ENCODE measurements around the gene SMAD3. TPM values are rescaled to one million over a fixed set of nuclear protein-coding genes. Genes with fewer than 3 reads are reported as not detected.

The SMAD3 gene
- total RNA-seq, 2 experiments from 2014 or later, result 41.2 to 77.8 TPM

GRCh38 chr15:67197364-67197695 is 131.9 kb downstream of the SMAD3 start:
- Histone ChIP-seq H2AFZ (ENCODE audit: low read length) (no peak overlapping the region), H3K79me2 (ENCODE audit: insufficient read depth, low read depth, low read length) (no peaks in the 10 kb centered on the region), H3K4me3 (ENCODE audit: low read depth, low read length, poor library complexity, severe bottlenecking) (no peak overlapping the region), H3K9me2 (ENCODE audit: insufficient read depth, low read length) (no peaks in the 10 kb centered on the region), H3K4me2 (ENCODE audit: low read length) (no peak overlapping the region), H4K20me1 (ENCODE audit: insufficient read depth, low read length) (no peaks in the 10 kb centered on the region), H3K27ac (ENCODE audit: low read depth, low read length, poor library complexity, severe bottlenecking) (no peak overlapping the region), H3K9me3 (ENCODE audit: low read length) (no peaks in the 10 kb centered on the region), H3K4me1 (ENCODE audit: insufficient read depth, low read length, poor library complexity, severe bottlenecking) (peaks cover 18% of the 10 kb centered on the region), H3K36me3 (ENCODE audit: insufficient read depth, low read length) (peaks cover 38% of the 10 kb centered on the region)
- TF ChIP-seq EZH2phosphoT487 (IDR thresholded peaks at IDR 0.05; ENCODE audit: borderline replicate concordance, low read depth, low read length), result no peak
- no peak for TF ChIP-seq CTCF (conservative IDR thresholded peaks at IDR 0.05; ENCODE audit: low read length)
- intact Hi-C loops (cut with micrococcal nuclease; ENCODE audit: unreplicated experiment), result loop anchor here (5.0 kb wide), 1 partner anchor 250 kb away; no protein-coding TSS in a partner anchor
- DNase-seq (ENCODE audit: low spot score), result no peak
- ChIA-PET CTCF (ENCODE audit: unreplicated experiment) (no interaction called here), POLR2A (no interaction called here)
- no TSS peak for BruUV-seq (replicated peaks)

DNA sequence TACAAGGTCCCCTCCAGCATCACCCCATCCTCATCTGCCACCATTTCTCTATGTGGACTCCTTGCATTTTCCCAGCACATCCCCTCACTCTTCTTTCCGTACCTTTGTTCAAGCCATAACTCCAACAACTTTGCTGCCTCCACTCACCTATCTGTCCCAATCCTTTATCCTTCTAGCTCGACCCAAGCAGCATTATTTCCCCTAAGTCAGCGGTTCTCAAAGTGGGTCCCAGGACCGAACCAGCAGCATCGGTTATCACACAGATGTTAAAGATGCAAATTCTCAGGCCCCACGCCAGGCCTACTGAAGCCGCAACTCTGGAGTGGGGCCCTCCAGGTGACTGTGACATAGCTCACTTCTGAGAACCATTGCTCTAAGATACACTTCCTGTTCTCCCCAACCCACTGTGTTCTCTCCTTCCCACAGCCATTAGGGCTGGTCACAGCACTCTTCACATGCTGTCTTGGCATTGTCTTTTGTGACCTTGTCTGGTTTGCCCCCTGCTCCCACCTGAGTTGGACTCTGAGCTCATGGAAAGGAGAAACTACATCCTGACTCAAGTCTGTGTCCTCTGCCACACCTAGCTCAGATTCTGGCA is 132.9 kb downstream of the SMAD3 start:
- Histone ChIP-seq H3K4me1 (ENCODE audit: insufficient read depth, low read length, poor library complexity, severe bottlenecking) (peaks cover 18% of the 10 kb centered on the region), H2AFZ (ENCODE audit: low read length) (no peak overlapping the region), H3K4me3 (ENCODE audit: low read depth, low read length, poor library complexity, severe bottlenecking) (no peak overlapping the region), H4K20me1 (ENCODE audit: insufficient read depth, low read length) (no peaks in the 10 kb centered on the region), H3K36me3 (ENCODE audit: insufficient read depth, low read length) (peaks cover 37% of the 10 kb centered on the region), H3K79me2 (ENCODE audit: insufficient read depth, low read depth, low read length) (no peaks in the 10 kb centered on the region), H3K9me2 (ENCODE audit: insufficient read depth, low read length) (no peaks in the 10 kb centered on the region), H3K27ac (ENCODE audit: low read depth, low read length, poor library complexity, severe bottlenecking) (peak overlapping the region; percentile 10), H3K4me2 (ENCODE audit: low read length) (peak overlapping the region; percentile 28), H3K9me3 (ENCODE audit: low read length) (no peaks in the 10 kb centered on the region)
- intact Hi-C loops (cut with micrococcal nuclease; ENCODE audit: unreplicated experiment), result loop anchor here (5.0 kb wide), 1 partner anchor 251 kb away; no protein-coding TSS in a partner anchor
- ChIA-PET POLR2A (interaction anchor here (0.6 kb wide), 2 partner anchors 55 to 1912 kb away, joined by 3 to 4 read pairs; no protein-coding TSS in a partner anchor), CTCF (ENCODE audit: unreplicated experiment) (interaction anchor here (0.5 kb wide), 1 partner anchor 84 kb away, joined by 4 read pairs; no protein-coding TSS in a partner anchor)
- no TSS peak for BruUV-seq (replicated peaks)
- DNase-seq (ENCODE audit: low spot score), result peak; percentile 61
- no peak for TF ChIP-seq EZH2phosphoT487 (IDR thresholded peaks at IDR 0.05; ENCODE audit: borderline replicate concordance, low read depth, low read length)
- no peak for TF ChIP-seq CTCF (conservative IDR thresholded peaks at IDR 0.05; ENCODE audit: low read length)

GRCh38 chr15:67199391-67199790 is 134.0 kb downstream of the SMAD3 start:
- H3K79me2 ChIP-seq (ENCODE audit: insufficient read depth, low read depth, low read length), result no peaks in the 10 kb centered on the region
- peaks cover 18% of the 10 kb centered on the region for H3K4me1 ChIP-seq (ENCODE audit: insufficient read depth, low read length, poor library complexity, severe bottlenecking)
- CTCF ChIA-PET (ENCODE audit: unreplicated experiment), result no interaction called here
- intact Hi-C loops (cut with micrococcal nuclease; ENCODE audit: unreplicated experiment), result loop anchor here (5.0 kb wide), 1 partner anchor 252 kb away; no protein-coding TSS in a partner anchor
- no peak for TF ChIP-seq EZH2phosphoT487 (IDR thresholded peaks at IDR 0.05; ENCODE audit: borderline replicate concordance, low read depth, low read length)
- POLR2A ChIA-PET, result interaction anchor here (0.6 kb wide), 1 partner anchor 514 kb away, joined by 3 read pairs; no protein-coding TSS in a partner anchor
- peaks cover 44% of the 10 kb centered on the region for H3K36me3 ChIP-seq (ENCODE audit: insufficient read depth, low read length)
- H3K4me3 ChIP-seq (ENCODE audit: low read depth, low read length, poor library complexity, severe bottlenecking), result no peak overlapping the region
- H3K9me2 ChIP-seq (ENCODE audit: insufficient read depth, low read length), result no peaks in the 10 kb centered on the region
- H3K27ac ChIP-seq (ENCODE audit: low read depth, low read length, poor library complexity, severe bottlenecking), result no peak overlapping the region
- H4K20me1 ChIP-seq (ENCODE audit: insufficient read depth, low read length), result no peaks in the 10 kb centered on the region
- no peak overlapping the region for H3K4me2 ChIP-seq (ENCODE audit: low read length)
- H2AFZ ChIP-seq (ENCODE audit: low read length), result no peak overlapping the region
- no peak for DNase-seq (ENCODE audit: low spot score)
- no peaks in the 10 kb centered on the region for H3K9me3 ChIP-seq (ENCODE audit: low read length)
- no TSS peak for BruUV-seq (replicated peaks)
